GM18868 (cell line): ENCODE measurements around the gene RNU6-1.

Experiments used
- ATAC-seq: cut with Tn5 transposase; IDR thresholded peaks from one replicate; pipeline ENCODE4 v1.9.1; 2021; ENCODE audit warnings: mild to moderate bottlenecking, moderate library complexity; ENCODE audit not compliant: unreplicated experiment

RNU6-1 gene

DNA sequence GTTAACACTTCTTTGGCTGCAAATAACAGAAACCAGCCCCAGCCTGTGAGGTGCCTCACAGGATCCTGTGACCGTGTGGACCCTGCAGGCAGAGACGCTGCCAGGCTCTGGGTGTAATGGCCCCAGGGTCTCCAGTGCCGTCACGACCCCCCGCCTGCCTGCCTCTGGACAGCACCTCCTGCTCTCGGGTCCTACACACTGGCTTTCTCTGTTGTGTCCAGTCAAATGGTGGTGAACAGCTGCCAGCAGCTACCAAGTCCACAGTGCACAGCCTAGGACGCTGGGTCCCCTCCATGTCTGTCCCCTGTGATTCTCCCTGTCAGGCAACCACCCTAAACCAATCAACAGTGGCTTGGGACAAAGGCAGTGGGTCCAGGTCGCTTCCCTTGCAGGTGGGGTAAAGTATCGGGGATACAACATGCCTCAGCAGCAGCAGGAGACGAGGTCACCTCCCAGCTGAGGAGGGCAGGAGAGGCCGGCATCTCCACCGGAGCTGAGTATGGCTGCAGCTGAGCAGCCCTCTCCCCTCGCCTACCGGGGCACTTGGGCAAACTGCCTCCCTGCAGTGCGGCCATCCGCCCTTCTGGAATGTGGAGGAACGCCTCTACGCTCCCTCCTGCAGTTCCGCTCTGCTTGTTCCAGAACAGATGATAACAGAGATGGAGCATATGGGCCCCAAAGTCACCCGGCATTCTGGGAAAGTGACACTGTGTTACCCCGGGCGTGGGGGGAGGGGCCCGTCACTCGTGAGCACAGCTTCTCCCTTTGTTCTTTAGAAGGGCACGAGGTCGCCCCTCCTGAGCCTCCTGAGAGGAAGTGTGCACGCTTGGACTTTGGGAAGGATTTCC lies 35.6 kb downstream of the RNU6-1 start:
- no peak for ATAC-seq

DNA sequence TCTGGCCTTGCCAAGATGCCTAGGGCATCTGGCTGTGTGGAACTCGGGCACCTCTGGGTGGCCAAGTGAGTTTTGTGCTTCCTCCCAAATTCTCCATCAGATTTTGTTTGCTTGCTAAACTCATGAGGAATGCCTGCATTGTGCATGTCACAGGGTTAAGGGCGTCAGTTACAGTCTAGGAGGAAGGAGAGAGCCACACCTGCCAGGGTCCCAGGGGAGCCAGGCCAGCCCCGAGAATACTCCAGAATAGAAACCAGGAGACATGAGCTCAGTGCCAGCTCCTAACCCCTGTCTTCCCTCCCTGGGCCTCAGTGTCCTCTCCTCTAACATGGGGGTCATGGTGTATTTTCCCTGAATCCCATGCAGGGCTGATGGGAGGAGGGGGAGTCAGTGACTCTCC lies 36.5 kb downstream of the RNU6-1 start:
- no peak for ATAC-seq

DNA sequence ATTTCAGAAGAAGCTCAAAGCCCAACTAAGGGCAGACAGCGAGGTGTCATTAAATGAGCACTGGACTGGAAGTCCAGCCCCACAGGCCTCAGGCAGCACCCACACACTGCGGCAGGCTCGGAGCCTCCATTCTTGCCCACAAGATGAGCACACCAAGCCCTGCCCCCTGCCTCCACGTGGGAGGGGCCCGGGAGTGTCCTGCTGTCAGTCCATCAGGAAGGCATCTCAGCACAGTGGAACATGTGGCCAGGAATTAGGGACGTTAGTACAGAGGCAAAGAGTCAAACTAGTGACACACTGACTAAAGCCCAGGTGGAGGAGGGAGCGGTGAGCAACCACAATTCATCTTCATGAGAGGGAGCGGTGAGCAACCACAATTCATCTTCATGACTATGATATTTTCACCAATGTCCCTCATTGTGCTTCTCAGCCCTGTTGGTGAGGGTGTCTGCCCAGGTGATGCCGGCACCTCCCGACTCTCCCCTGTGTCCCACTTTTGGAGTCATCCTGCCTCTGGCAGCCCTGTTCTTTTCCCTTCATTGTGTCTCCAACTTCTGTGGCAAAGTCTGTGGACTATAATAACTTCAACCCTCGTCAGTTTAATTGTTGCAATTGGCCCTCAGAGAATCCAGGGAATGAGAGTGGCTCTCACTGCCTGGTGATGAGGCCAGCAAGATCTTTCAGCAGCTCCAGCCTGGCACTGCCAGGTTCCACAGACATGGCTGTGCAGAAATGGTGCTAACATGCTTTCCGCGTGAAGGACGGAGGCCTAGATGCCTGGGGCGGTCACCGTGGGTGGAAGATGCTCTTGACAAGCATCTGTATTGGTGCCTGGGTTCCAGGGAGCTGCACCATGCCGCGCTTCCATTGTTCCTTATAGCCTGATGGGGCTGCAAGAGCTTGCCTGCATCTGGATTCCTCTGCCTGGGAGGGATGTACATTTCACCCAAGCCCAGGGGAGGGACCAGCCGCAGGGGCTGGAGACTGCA lies 37.6 kb downstream of the RNU6-1 start:
- ATAC-seq: no peak

DNA sequence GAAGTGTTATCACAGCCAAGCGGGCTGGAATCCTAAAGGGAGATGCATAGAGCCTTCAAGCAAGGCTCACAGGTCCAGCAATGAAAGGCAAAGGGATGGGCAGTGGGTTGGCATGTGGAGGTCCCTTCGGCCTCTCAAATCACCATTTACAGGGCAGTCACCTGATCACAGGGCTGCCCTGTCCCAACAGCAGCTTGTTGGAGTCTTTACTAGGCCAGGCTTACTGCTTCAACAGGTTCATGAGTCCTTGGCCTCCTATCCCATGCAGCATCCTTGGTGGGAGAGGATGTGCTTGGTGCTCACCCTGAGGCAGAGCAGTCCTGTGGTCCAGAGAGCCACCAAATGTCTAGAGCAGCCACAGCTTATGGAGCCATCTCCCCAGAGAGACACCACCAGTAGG lies 38.7 kb downstream of the RNU6-1 start:
- ATAC-seq: no peak

- ATAC-seq: no peak
These were observed 40.0 kb downstream of the RNU6-1 start for GRCh38 chr15:67799801-67800205.

DNA sequence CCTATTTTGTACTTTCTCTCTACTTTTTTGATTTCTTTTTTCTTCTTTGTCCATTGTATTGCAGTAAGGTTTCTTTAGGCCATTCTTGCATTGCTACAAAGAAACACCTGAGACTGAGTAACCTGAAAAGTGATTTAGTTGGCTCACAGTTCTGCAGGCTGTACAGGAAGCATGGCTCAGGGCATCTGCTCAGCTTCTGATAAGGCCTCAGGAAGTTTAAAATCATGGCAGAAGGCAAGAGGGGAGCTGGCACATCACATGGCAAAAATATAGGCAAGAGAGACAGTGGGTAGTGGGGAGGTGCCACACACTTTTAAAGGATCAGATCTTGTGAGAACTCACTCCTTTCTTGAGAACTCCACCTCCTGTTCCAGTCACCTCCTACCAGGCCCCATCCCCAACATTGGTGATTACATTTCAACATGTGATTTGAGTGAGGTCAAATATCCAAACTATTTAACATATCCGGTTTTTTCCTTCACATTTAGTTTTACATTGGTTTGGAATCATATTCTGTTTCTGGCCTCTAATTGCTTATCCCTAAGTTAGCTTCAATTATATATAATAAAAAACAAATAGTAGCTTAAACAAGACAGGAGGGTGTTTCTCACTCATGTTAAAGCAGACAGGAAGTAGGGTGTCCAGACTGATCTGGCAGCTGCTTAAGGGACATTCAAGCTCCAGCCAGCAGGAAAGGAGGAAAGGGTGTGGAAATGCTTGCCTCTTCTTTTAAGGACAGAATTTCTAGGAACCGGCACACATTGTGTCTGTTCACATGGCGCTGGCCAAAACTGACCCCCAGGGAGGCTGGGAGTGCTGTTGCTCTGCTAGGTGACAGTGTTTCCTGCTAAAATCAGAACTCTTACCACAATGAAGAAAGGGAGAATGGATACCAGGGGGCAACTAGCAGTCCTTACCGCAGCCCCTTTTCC lies 43.4 kb downstream of the RNU6-1 start:
- no peak for ATAC-seq

GRCh38 chr15:67794832-67795574 lies 44.8 kb downstream of the RNU6-1 start:
- ATAC-seq: no peak

- ATAC-seq: no peak
These were observed 47.4 kb downstream of the RNU6-1 start for GRCh38 chr15:67792250-67792942.

- no peak for ATAC-seq
These were observed 49.1 kb downstream of the RNU6-1 start for GRCh38 chr15:67790610-67791319.
